ENCODE measurements around the gene C3. TPM values are rescaled to one million over a fixed set of nuclear protein-coding genes. Genes with fewer than 3 reads are reported as not detected.
A peak's percentile ranks its signal among the peaks of the same experiment; 100 is the strongest.

The C3 gene
- total and polyA plus RNA-seq, 8 donors = 14.2 to 881 (median 65.4) TPM

GRCh38 chr19:6680141-6680540, 40.3 kb downstream of the C3 start:
- intact Hi-C loops (cut with DNase I) = no loop called here
- Histone ChIP-seq H3K27me3 (peaks cover 0 to 5% of the 10 kb centered on the region in 2 donors), H3K4me1 (peaks cover 0 to 9% of the 10 kb centered on the region in 2 donors), H3K36me3 (peaks cover 0 to 74% of the 10 kb centered on the region in 2 donors), H3K27ac (no peak overlapping the region), H3K9me3 (no peaks in the 10 kb centered on the region), H3K4me3 (no peak overlapping the region)
- DNase-seq = no peak
- ATAC-seq = no peak
- no peak for TF ChIP-seq CTCF (IDR thresholded peaks at IDR 0.05)

GRCh38 chr19:6679139-6679538, 41.3 kb downstream of the C3 start:
- Histone ChIP-seq H3K4me3 (no peak overlapping the region), H3K27me3 (peaks cover 0 to 12% of the 10 kb centered on the region in 2 donors), H3K9me3 (no peaks in the 10 kb centered on the region), H3K36me3 (peaks cover 0 to 74% of the 10 kb centered on the region in 2 donors), H3K27ac (no peak overlapping the region), H3K4me1 (peaks cover 0 to 19% of the 10 kb centered on the region in 2 donors)
- intact Hi-C loops (cut with DNase I) = no loop called here
- no peak for ATAC-seq
- no peak for DNase-seq
- no peak for TF ChIP-seq CTCF (IDR thresholded peaks at IDR 0.05)

GRCh38 chr19:6678690-6679109, 41.8 kb downstream of the C3 start:
- peaks cover 0 to 12% of the 10 kb centered on the region in 2 donors for H3K27me3 ChIP-seq
- no peaks in the 10 kb centered on the region for H3K9me3 ChIP-seq
- no peak for TF ChIP-seq CTCF (IDR thresholded peaks at IDR 0.05)
- no peak for DNase-seq
- no peak for ATAC-seq
- no peak overlapping the region for H3K4me3 ChIP-seq
- H3K27ac ChIP-seq = no peak overlapping the region
- peaks cover 0 to 21% of the 10 kb centered on the region in 2 donors for H3K4me1 ChIP-seq
- intact Hi-C loops (cut with DNase I) = no loop called here
- H3K36me3 ChIP-seq = peaks cover 0 to 71% of the 10 kb centered on the region in 2 donors

- Histone ChIP-seq H3K27ac (no peak overlapping the region), H3K4me3 (no peak overlapping the region), H3K36me3 (peaks cover 0 to 64% of the 10 kb centered on the region in 2 donors), H3K9me3 (no peaks in the 10 kb centered on the region), H3K4me1 (peaks cover 0 to 21% of the 10 kb centered on the region in 2 donors), H3K27me3 (peaks cover 0 to 12% of the 10 kb centered on the region in 2 donors)
- DNase-seq (peak in 2 of 4 donors; percentile 67 to 83), ATAC-seq (peak; percentile 67)
- intact Hi-C loops (cut with DNase I) = no loop called here
- TF ChIP-seq CTCF (IDR thresholded peaks at IDR 0.05) = no peak
Observed at GRCh38 chr19:6677883-6678689, 42.4 kb downstream of the C3 start.

GRCh38 chr19:6677495-6677882, 43.0 kb downstream of the C3 start:
- Histone ChIP-seq H3K36me3 (peaks cover 0 to 64% of the 10 kb centered on the region in 2 donors), H3K4me3 (no peak overlapping the region), H3K9me3 (no peaks in the 10 kb centered on the region), H3K27ac (no peak overlapping the region), H3K27me3 (peaks cover 0 to 12% of the 10 kb centered on the region in 2 donors), H3K4me1 (peaks cover 0 to 21% of the 10 kb centered on the region in 2 donors)
- intact Hi-C loops (cut with DNase I) = no loop called here
- ATAC-seq (no peak), DNase-seq (no peak)
- TF ChIP-seq CTCF (IDR thresholded peaks at IDR 0.05) = no peak

All from left lung (tissue), 10 donors.